Activated CD4-positive, CD25-positive, alpha-beta regulatory T cell (primary cell): ENCODE data around the gene ARMC9.
"Not testable (repeated sequence)": the region's sequence is repeated elsewhere in the genome, so short reads cannot be mapped to it uniquely, and the experiment has no call there.

Experiments used
- DNase-seq, 4 experiments: peaks; one replicate each; lab custom pipeline; 2025; lab: John Stamatoyannopoulos, UW

The ARMC9 gene

DNA sequence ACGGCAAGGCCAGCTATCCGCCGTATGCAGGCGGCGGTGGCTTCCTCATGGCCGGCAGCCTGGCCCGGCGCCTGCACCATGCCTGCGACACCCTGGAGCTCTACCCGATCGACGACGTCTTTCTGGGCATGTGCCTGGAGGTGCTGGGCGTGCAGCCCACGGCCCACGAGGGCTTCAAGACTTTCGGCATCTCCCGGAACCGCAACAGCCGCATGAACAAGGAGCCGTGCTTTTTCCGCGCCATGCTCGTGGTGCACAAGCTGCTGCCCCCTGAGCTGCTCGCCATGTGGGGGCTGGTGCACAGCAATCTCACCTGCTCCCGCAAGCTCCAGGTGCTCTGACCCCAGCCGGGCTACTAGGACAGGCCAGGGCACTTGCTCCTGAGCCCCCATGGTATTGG lies 200.2 kb downstream of the ARMC9 start:
- DNase-seq, result no peak

- DNase-seq, result no peak
Observed at GRCh38 chr2:231399046-231399852, 200.8 kb downstream of the ARMC9 start.

DNA sequence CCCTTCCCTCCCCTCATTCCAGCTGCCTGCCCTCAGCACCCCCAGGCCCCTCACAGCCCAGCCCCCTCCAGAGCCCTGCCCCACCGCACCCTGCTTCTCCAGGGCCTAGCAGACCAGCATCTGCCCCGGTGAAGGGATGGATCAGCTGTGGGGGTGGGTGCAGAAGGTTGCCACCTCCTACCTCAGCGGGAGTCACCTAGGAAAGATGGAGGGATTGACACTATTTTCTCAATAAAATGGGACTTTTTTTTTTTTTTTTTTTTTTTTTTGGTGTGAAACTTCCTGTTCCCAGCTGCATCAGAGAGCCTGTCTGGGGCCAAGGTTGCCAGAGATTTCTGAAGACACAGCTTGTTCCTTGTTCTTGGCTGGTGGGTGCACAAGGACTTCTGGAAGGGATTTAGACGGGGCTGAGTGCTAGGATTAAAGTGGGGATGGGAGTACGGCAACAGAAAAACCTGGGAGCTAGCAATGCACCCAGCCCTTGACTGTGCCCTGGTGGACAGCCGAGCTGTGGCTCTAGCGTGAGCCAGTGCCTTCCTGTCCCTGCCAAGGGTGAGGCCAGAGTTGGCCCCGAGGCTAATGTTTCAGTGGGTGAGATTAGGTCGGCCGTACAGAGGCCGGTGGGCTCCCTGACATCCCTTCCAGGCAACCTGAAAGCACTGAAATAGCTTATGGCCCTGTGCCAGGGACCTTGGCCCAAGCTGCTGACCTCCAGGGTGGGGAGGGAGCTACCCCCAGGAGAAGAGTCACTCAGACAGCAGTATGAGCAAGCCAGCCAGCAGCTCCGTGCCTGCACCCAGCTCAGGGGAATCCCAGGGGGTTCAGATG lies 201.6 kb downstream of the ARMC9 start:
- DNase-seq, result no peak

GRCh38 chr2:231400681-231401080 lies 202.2 kb downstream of the ARMC9 start:
- DNase-seq, result not testable (repeated sequence)

GRCh38 chr2:231401101-231401500 lies 202.7 kb downstream of the ARMC9 start:
- not testable (repeated sequence) for DNase-seq

DNA sequence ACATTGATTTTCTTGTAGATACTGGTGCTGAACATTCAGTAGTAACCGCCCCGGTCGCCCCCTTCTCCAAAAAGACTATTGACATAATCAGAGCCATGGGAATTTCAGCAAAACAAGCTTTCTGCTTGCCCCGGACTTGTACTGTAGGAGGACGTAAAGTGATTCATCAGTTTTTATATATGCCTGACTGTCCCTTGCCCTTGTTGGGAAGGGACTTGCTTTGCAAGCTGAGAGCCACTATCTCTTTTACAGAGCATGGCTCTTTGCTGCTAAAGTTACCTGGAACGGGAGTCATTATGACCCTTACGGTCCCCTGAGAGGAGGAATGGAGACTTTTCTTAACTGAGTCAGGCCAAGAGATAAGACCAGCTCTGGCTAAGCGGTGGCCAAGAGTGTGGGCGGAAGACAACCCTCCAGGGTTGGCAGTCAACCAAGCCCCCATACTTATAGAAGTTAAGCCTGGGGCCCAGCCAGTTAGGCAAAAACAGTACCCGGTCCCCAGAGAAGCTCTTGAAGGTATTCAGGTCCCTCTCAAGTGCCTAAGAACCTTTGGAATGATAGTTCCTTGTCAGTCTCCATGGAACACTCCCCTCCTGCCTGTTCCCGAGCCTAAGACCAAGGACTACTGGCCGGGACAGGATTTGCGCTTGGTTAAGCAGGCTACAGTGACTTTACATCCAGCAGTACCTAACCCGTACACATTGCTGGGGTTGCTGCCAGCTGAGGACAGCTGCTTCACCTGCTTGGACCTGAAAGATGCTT lies 205.2 kb downstream of the ARMC9 start:
- DNase-seq, result not testable (repeated sequence)

DNA sequence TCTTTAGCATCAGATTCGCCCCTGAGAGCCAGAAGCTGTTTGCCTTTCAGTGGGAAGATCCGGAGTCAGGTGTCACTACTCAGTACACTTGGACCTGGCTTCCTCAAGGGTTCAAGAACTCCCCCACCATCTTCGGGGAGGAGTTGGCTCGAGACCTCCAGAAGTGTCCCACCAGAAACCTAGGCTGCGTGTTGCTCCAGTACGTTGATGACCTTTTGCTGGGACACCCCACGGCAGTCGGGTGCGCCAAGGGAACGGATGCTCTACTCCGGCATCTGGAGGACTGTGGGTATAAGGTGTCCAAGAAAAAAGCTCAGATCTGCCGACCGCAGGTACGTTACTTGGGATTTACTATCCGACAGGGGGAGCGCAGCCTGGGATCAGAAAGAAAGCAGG lies 205.8 kb downstream of the ARMC9 start:
- DNase-seq, result not testable (repeated sequence)

DNA sequence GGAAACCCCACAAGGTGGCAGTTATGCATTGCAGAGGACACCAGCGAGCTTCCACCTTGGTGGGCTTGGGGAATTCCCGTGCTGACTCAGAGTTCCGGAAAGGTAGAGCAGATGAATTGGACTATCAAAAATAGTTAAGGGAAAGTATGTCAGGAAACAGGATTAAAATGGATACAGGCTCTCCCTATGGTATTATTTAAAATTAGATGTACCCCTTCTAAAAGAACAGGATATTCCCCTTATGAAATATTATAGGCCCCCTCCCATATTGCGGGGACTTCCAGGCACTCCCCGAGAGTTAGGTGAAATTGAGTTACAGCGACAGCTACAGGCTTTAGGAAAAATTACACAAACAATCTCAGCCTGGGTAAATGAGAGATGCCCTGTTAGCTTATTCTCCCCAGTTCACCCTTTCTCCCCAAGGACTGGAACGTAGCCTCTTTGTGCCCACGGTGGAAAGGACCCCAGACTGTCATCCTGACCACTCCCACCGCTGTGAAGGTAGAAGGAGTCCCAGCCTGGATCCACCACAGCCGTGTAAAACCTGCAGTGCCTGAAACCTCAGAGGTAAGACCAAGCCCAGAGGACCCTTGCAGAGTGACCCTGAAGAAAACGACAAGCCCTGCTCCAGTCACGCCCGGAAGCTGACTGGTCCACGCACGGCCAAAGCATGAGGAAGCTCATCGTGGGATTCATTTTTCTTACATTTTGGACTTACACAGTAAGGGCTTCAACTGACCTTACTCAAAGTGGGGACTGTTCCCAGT lies 207.4 kb downstream of the ARMC9 start:
- peak in 1 of 4 experiments; percentile 14 for DNase-seq

GRCh38 chr2:231407686-231408085 lies 209.3 kb downstream of the ARMC9 start:
- DNase-seq, result not testable (repeated sequence)

GRCh38 chr2:231408304-231408703 lies 209.9 kb downstream of the ARMC9 start:
- DNase-seq, result not testable (repeated sequence)

GRCh38 chr2:231409776-231410175 lies 211.3 kb downstream of the ARMC9 start:
- DNase-seq, result no peak

- no peak for DNase-seq
Observed at GRCh38 chr2:231410293-231411004, 212.0 kb downstream of the ARMC9 start.

DNA sequence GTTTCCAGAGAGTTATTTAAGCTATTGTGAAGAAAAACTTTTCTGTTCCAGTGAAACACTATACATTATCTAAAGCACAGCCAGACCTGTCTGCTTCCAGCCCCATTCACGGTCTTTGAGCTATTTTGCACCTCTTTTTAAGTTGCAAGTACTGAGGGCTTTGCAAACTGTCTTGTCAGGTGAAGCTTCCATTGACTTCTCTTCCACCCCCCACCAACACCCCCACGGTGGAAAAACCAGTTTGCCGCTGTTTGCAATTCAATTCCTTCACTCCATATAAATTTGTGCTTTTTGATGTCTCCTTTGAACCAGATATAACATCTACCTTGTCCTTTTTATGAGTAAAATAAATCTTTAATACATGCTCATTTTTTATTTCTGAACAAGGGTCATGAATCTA lies 212.8 kb downstream of the ARMC9 start:
- no peak for DNase-seq

DNA sequence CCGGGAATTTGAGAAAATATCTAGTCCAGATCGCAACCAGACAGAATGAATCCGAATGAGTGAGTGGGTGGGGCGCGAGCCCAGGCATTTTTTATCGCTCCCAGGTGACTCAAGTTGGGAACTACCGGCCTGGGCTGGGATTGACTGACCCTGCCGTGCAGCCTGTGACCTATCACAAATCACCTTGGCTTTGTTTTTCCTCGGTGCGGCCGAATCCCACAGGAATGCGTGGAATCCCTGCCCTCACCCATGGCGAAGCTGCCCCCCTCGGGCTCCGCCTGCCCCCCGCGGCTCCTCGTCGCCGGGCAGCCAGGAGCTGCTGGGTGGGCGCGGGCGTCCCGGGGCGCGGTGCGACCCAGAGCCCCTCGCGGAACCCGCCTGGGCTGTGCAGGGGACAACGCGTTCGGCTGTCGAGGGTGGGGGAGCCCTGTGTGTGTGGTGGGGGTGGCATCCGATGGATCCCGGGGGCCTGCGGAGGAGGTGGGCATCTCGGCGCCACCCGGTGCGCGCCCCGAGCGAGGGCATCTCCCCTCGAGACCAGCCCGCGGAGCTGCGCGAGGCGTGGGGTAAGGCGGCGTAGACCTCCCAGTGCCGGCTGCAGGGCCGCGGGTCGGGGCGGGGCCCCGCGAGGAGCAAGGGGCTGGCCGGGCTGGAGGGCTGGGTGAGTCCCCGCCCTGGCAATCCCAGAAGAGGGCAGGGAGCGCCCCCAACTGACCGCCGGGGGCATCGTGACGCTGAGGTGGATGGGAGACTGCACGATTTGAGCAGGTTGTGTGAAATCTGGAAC lies 213.6 kb downstream of the ARMC9 start:
- peak in 3 of 4 experiments; percentile 15 to 50 (median 39) for DNase-seq

- DNase-seq, result no peak
Observed at GRCh38 chr2:231412618-231412963, 214.2 kb downstream of the ARMC9 start.

GRCh38 chr2:231413456-231413855 lies 215.0 kb downstream of the ARMC9 start:
- DNase-seq, result no peak

GRCh38 chr2:231413921-231414476 lies 215.6 kb downstream of the ARMC9 start:
- DNase-seq, result no peak

DNA sequence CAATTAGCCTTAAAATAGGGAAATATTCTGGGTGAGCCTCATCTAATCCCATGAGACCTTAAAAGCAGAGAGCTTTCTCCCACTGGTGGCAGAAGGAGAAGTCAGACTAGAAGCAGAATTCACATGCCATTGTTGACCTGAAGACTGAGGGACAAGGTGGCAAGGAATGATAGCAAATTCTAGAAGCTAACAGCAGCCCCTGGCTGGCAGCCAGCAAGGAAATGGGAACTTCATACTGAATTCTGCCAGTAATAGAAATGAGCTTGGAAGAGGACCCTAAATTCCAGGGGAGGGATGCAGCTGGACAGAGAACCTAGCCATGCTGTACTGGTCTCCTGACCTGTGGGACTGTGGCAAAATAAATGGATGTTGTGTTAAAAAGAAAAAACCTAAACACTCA lies 216.6 kb downstream of the ARMC9 start:
- no peak for DNase-seq

- DNase-seq, result no peak
Observed at GRCh38 chr2:231418820-231419640, 220.6 kb downstream of the ARMC9 start.
